ENCODE results near the gene SLC2A14. TPM values are rescaled to one million over a fixed set of nuclear protein-coding genes. Genes with fewer than 3 reads are reported as not detected.
"Not testable (repeated sequence)": the region's sequence is repeated elsewhere in the genome, so short reads cannot be mapped to it uniquely, and the experiment has no call there.

The SLC2A14 gene
- total RNA-seq, 4 donors from 2014 or later: 0.29 to 3.1 (median 0.39) TPM; not detected in 1

DNA sequence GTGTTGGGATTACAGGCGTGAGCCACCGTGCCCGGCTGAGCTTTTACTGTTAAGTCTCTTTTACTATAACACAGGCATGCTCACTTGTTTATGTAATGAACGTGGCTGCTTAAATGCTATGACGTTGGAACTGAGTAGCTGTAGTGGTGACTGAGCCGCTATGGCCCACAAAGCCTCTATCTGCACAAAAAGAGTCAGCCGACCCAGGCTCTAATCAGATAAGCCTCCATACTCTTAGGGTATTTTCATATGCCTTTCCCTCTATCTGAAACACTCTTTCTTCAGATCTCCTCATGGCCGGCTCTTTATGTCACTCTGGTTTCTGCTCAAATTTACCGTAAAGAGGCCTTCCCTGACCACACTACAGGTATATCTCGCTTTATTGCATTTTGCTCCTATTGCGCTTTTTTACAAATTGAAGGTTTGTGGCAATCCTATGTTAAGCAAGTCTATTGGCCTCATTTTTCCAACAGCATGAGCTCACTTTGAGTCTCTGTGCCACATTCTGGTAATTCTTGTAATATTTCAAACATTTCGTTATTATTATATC lies 8.0 kb downstream of the SLC2A14 start:
- intact Hi-C loops (cut with DNase I): loop anchor here (10.0 kb wide), 1 partner anchor 70 kb away; the partner anchor contains the start of gene SLC2A3
- H3K9me3 ChIP-seq: no peaks in the 10 kb centered on the region
- TF ChIP-seq, protein P1, sequence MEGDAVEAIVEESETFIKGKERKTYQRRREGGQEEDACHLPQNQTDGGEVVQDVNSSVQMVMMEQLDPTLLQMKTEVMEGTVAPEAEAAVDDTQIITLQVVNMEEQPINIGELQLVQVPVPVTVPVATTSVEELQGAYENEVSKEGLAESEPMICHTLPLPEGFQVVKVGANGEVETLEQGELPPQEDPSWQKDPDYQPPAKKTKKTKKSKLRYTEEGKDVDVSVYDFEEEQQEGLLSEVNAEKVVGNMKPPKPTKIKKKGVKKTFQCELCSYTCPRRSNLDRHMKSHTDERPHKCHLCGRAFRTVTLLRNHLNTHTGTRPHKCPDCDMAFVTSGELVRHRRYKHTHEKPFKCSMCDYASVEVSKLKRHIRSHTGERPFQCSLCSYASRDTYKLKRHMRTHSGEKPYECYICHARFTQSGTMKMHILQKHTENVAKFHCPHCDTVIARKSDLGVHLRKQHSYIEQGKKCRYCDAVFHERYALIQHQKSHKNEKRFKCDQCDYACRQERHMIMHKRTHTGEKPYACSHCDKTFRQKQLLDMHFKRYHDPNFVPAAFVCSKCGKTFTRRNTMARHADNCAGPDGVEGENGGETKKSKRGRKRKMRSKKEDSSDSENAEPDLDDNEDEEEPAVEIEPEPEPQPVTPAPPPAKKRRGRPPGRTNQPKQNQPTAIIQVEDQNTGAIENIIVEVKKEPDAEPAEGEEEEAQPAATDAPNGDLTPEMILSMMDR (IDR thresholded peaks at IDR 0.05): no peak
- TF ChIP-seq POLR2AphosphoS5 (IDR thresholded peaks at IDR 0.05): no peak
- no peak for TF ChIP-seq EP300 (IDR thresholded peaks at IDR 0.05)
- TF ChIP-seq POLR2A (IDR thresholded peaks at IDR 0.05; ENCODE audit: low read depth): no peak
- H3K27me3 ChIP-seq: no peaks in the 10 kb centered on the region
- peaks cover 0 to 14% (median 11%) of the 10 kb centered on the region in 4 donors for H3K4me1 ChIP-seq
- no peaks in the 10 kb centered on the region for H3K36me3 ChIP-seq
- no peak overlapping the region for H3K27ac ChIP-seq (replicated peaks in 1 of 4)
- no peak overlapping the region for H3K4me3 ChIP-seq
- no peak for DNase-seq (ENCODE audit: extremely low spot score)
- 88% methylated on average over 12 of the region's 12 CpGs for WGBS

DNA sequence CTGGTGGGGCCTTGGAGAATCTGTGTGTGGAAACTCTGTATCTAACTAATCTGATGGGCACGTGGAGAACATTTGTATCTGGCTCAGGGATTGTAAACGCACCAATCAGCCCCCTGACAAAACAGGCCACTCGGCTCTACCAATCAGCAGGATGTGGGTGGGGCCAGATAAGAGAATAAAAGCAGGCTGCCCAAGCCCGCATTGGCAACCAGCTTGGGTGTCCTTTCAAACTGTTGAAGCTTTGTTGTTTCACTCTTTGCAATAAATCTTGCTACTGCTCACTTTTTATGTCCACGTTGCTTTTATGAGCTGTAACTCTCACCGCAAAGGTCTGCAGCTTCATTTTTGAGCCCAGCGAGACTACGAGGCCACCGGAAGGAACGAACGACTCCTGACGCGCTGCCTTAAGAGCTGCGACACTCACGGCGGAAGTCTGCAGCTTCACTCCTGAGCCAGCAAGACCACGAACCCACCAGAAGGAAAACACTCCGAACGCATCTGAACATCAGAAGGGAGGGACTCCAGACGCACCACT lies 9.8 kb downstream of the SLC2A14 start:
- intact Hi-C loops (cut with DNase I): loop anchor here (10.0 kb wide), 1 partner anchor 72 kb away; the partner anchor contains the start of gene SLC2A3

GRCh38 chr12:7862301-7862700 lies 10.4 kb downstream of the SLC2A14 start:
- not testable (repeated sequence) for H3K27me3 ChIP-seq; DNase-seq (ENCODE audit: extremely low spot score); H3K27ac ChIP-seq (replicated peaks in 1 of 4); H3K4me3 ChIP-seq; H3K36me3 ChIP-seq; H3K9me3 ChIP-seq
- H3K4me1 ChIP-seq: peaks cover 0 to 15% (median 11%) of the 10 kb centered on the region in 4 donors
- 92% methylated on average over 21 of the region's 24 CpGs for WGBS
- intact Hi-C loops (cut with DNase I): loop anchor here (10.0 kb wide), 1 partner anchor 72 kb away; the partner anchor contains the start of gene SLC2A3

More for the DNA sequence above, 9.8 kb downstream of the SLC2A14 start:
- H3K4me1 ChIP-seq: peaks cover 0 to 15% (median 11%) of the 10 kb centered on the region in 4 donors
- not testable (repeated sequence) for DNase-seq (ENCODE audit: extremely low spot score); H3K27me3 ChIP-seq; H3K4me3 ChIP-seq; H3K9me3 ChIP-seq; H3K36me3 ChIP-seq; H3K27ac ChIP-seq (replicated peaks in 1 of 4)
- WGBS: 85% methylated on average over 20 of the region's 20 CpGs

DNA sequence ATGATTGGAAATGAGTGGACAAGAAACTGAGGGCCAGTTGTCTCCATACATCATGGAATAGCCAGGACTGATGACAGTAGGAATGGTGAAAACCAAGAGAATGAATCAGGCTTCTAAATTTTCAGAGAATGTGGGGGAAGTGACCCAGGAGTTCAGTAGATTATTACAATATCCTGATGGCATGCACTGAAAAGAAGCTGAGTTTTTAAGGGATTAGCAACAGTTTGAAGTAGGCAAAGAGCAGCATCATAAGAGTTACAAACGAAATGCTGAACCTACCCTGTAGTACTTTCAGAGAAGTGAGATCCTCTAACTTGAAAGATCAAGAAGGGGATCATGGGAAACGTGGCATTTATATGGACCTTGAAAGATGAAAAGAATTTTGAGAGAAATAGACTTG lies 13.2 kb downstream of the SLC2A14 start:
- H3K9me3 ChIP-seq: no peaks in the 10 kb centered on the region
- H3K4me1 ChIP-seq: peaks cover 0 to 15% (median 11%) of the 10 kb centered on the region in 4 donors
- no peak for DNase-seq (ENCODE audit: extremely low spot score)
- H3K27ac ChIP-seq (replicated peaks in 1 of 4): peak overlapping the region in 1 of 4 donors; percentile 85
- no peaks in the 10 kb centered on the region for H3K27me3 ChIP-seq
- intact Hi-C loops (cut with DNase I): loop anchor here (2.0 kb wide), 1 partner anchor 137 kb away; no protein-coding TSS in a partner anchor
- WGBS: 11% methylated on average over 2 of the region's 2 CpGs
- no peaks in the 10 kb centered on the region for H3K36me3 ChIP-seq
- no peak for TF ChIP-seq POLR2AphosphoS5 (IDR thresholded peaks at IDR 0.05)
- TF ChIP-seq, protein P1 (IDR thresholded peaks at IDR 0.05): no peak
- H3K4me3 ChIP-seq: no peak overlapping the region

DNA sequence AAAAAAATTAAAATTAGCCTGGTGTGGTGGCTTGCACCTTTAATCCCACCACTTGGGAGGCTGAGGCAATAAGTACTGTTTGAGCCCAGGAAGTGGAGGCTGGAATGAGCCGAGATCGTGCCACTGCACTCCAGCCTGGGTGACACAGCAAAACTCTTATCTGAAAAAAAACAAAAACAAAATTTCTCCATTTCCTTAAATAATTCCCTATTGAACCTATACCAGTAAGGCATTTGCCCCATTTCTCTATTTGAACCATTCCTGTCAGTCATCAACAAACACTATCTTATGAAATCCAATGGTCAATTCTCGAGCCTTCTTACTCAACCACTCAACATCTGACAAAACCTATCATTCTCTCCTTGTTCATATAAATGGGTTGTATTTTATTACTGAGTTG lies 14.7 kb downstream of the SLC2A14 start:
- Histone ChIP-seq H3K4me3 (no peak overlapping the region), H3K4me1 (peaks cover 0 to 15% (median 11%) of the 10 kb centered on the region in 4 donors), H3K36me3 (no peaks in the 10 kb centered on the region), H3K27me3 (no peaks in the 10 kb centered on the region), H3K9me3 (no peaks in the 10 kb centered on the region), H3K27ac (replicated peaks in 1 of 4) (no peak overlapping the region)
- intact Hi-C loops (cut with DNase I): loop anchor here (2.0 kb wide), 1 partner anchor 139 kb away; no protein-coding TSS in a partner anchor
- DNase-seq (ENCODE audit: extremely low spot score): no peak
- no peak for TF ChIP-seq POLR2AphosphoS5 (IDR thresholded peaks at IDR 0.05)
- TF ChIP-seq EP300 (IDR thresholded peaks at IDR 0.05): no peak
- TF ChIP-seq, protein P1 (IDR thresholded peaks at IDR 0.05): no peak
- TF ChIP-seq POLR2A (IDR thresholded peaks at IDR 0.05; ENCODE audit: low read depth): no peak
- 94% methylated on average over 3 of the region's 3 CpGs for WGBS
